ENCODE measurements around the gene CMPK2. TPM values are rescaled to one million over a fixed set of nuclear protein-coding genes. Genes with fewer than 3 reads are reported as not detected.

The CMPK2 gene
- total RNA-seq, 2 donors from 2014 or later: 2.6 to 3.6 TPM

DNA sequence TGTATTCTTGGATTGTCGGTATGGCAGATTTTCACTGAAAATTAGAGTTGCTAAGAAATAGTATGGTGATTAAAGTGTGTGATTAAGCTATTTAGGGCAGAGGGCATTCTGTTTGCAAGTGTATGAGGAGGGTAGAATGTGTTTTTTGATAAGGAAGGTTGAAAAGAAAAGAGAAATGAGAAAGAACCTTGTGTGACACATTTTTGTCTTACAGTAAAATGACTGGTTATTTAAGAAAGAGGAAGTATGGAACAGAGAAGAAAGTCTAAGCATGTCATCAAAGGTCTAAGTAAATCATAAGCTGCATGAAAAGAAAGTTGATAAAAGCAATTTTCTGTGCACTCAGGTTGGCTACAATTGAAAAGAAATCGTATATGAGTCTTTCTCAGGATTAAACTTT is 6.7 kb upstream of the CMPK2 start:
- DNase-seq: no peak
- no peaks in the 10 kb centered on the region for H3K9me3 ChIP-seq
- H3K27me3 ChIP-seq: no peaks in the 10 kb centered on the region
- TF ChIP-seq, protein P1, sequence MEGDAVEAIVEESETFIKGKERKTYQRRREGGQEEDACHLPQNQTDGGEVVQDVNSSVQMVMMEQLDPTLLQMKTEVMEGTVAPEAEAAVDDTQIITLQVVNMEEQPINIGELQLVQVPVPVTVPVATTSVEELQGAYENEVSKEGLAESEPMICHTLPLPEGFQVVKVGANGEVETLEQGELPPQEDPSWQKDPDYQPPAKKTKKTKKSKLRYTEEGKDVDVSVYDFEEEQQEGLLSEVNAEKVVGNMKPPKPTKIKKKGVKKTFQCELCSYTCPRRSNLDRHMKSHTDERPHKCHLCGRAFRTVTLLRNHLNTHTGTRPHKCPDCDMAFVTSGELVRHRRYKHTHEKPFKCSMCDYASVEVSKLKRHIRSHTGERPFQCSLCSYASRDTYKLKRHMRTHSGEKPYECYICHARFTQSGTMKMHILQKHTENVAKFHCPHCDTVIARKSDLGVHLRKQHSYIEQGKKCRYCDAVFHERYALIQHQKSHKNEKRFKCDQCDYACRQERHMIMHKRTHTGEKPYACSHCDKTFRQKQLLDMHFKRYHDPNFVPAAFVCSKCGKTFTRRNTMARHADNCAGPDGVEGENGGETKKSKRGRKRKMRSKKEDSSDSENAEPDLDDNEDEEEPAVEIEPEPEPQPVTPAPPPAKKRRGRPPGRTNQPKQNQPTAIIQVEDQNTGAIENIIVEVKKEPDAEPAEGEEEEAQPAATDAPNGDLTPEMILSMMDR (IDR thresholded peaks at IDR 0.05): no peak
- no peaks in the 10 kb centered on the region for H3K36me3 ChIP-seq
- H3K9ac ChIP-seq (ENCODE audit: low read depth in 2 of 2, low read length in 2 of 2): no peak overlapping the region
- intact Hi-C loops (cut with DNase I): no loop called here
- no peaks in the 10 kb centered on the region for H3K4me1 ChIP-seq
- no peak overlapping the region for H3K4me3 ChIP-seq
- no peak overlapping the region for H3K27ac ChIP-seq

GRCh38 chr2:6866982-6867381 is 1.3 kb upstream of the CMPK2 start:
- no peak for DNase-seq
- no peak overlapping the region for H3K4me3 ChIP-seq
- H3K27ac ChIP-seq: no peak overlapping the region
- H3K9ac ChIP-seq (ENCODE audit: low read depth in 2 of 2, low read length in 2 of 2): no peak overlapping the region
- intact Hi-C loops (cut with DNase I): no loop called here
- H3K36me3 ChIP-seq: no peaks in the 10 kb centered on the region
- H3K9me3 ChIP-seq: no peaks in the 10 kb centered on the region
- no peaks in the 10 kb centered on the region for H3K4me1 ChIP-seq
- no peaks in the 10 kb centered on the region for H3K27me3 ChIP-seq
- TF ChIP-seq, protein P1 (IDR thresholded peaks at IDR 0.05): no peak

DNA sequence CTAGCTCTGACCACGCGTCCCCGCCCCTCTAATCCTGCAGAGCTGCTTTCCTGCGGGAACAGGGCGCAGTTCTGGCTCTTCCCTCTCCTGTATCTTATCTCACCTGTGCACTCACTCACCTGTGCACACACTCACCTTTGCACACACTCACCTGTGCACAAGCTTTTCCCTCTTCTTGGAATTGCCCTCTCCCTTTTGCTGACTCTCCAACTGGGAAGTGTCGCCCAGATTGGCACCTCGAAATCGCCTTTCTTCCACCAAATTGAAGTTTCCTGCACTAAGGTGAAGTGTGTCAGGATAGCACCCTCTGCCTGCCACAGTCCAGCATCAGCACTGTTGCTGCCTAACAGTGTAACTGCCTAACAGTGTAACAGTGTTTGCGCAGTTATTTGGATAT is 566 bp upstream of the CMPK2 start:
- TF ChIP-seq, protein P1 (IDR thresholded peaks at IDR 0.05): no peak
- peak; percentile 46 for DNase-seq
- intact Hi-C loops (cut with DNase I): no loop called here
- no peaks in the 10 kb centered on the region for H3K9me3 ChIP-seq
- H3K9ac ChIP-seq (ENCODE audit: low read depth in 2 of 2, low read length in 2 of 2): peak overlapping the region; percentile 75 to 79
- H3K4me3 ChIP-seq: peak overlapping the region; percentile 87
- H3K36me3 ChIP-seq: no peaks in the 10 kb centered on the region
- no peaks in the 10 kb centered on the region for H3K27me3 ChIP-seq
- H3K4me1 ChIP-seq: no peaks in the 10 kb centered on the region
- H3K27ac ChIP-seq: peak overlapping the region; percentile 89

GRCh38 chr2:6864923-6865345 is 773 bp downstream of the CMPK2 start:
- TF ChIP-seq, protein P1 (IDR thresholded peaks at IDR 0.05): no peak
- Histone ChIP-seq H3K4me1 (no peaks in the 10 kb centered on the region), H3K4me3 (peak overlapping the region; percentile 87), H3K27ac (peak overlapping the region; percentile 89), H3K27me3 (no peaks in the 10 kb centered on the region), H3K36me3 (no peaks in the 10 kb centered on the region), H3K9ac (ENCODE audit: low read depth in 2 of 2, low read length in 2 of 2) (peak overlapping the region; percentile 58 to 75), H3K9me3 (no peaks in the 10 kb centered on the region)
- intact Hi-C loops (cut with DNase I): no loop called here
- no peak for DNase-seq

DNA sequence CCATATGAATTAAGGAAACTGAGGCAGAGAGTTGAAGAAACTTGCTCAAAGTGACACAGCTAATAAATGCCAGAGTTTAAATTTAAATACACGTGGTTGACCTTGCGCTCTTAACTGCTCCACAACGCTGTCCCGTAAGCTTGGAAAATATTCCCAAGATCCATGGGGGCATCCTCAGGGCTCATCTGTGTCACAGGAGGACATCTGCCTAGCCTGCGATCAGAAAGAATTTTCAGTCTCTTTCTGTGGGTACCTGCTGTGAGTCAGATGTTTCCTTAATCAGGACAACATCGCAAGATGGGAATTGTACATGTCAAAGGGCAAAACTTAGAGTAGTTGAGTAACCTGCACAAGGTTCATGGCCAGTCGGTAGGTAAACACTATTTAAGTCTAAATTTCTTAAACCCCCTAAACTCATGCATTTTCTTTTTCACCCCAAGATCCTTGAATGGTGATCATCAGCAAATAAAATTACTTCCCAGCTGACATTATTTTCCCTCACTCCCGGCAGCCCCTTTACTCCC is 1.4 kb downstream of the CMPK2 start:
- no peak overlapping the region for H3K9ac ChIP-seq (ENCODE audit: low read depth in 2 of 2, low read length in 2 of 2)
- TF ChIP-seq, protein P1 (IDR thresholded peaks at IDR 0.05): no peak
- intact Hi-C loops (cut with DNase I): no loop called here
- H3K4me1 ChIP-seq: no peaks in the 10 kb centered on the region
- H3K36me3 ChIP-seq: no peaks in the 10 kb centered on the region
- H3K9me3 ChIP-seq: no peaks in the 10 kb centered on the region
- peak overlapping the region; percentile 87 for H3K4me3 ChIP-seq
- no peak overlapping the region for H3K27ac ChIP-seq
- DNase-seq: no peak
- H3K27me3 ChIP-seq: no peaks in the 10 kb centered on the region
